ENCODE data around the gene NFKBIE. TPM values are rescaled to one million over a fixed set of nuclear protein-coding genes. Genes with fewer than 3 reads are reported as not detected.

Gene NFKBIE
- total and polyA plus RNA-seq, 8 donors = 2.5 to 16.9 (median 7.6) TPM

GRCh38 chr6:44235269-44235668 is 30.1 kb downstream of the NFKBIE start:
- H3K36me3 ChIP-seq = peaks cover 0 to 28% (median 5%) of the 10 kb centered on the region in 3 donors
- DNase-seq = no peak
- 66 to 69% methylated on average over 6 of the region's 6 CpGs for WGBS, 2 donors
- H3K9me3 ChIP-seq = no peaks in the 10 kb centered on the region
- no peak for TF ChIP-seq CTCF (IDR thresholded peaks at IDR 0.05)
- intact Hi-C loops (cut with DNase I) = loop anchor here in 1 of 3 donors (5.0 kb wide), 1 partner anchor 63 kb away; no protein-coding TSS in a partner anchor
- H3K27me3 ChIP-seq = no peaks in the 10 kb centered on the region
- peak overlapping the region in 3 of 4 donors; percentile 64 to 72 (median 66) for H3K27ac ChIP-seq
- H3K4me1 ChIP-seq = peaks cover 14 to 20% (median 18%) of the 10 kb centered on the region in 3 donors
- no peak overlapping the region for H3K4me3 ChIP-seq
- no peak for FAIRE-seq
- ATAC-seq = no peak

DNA sequence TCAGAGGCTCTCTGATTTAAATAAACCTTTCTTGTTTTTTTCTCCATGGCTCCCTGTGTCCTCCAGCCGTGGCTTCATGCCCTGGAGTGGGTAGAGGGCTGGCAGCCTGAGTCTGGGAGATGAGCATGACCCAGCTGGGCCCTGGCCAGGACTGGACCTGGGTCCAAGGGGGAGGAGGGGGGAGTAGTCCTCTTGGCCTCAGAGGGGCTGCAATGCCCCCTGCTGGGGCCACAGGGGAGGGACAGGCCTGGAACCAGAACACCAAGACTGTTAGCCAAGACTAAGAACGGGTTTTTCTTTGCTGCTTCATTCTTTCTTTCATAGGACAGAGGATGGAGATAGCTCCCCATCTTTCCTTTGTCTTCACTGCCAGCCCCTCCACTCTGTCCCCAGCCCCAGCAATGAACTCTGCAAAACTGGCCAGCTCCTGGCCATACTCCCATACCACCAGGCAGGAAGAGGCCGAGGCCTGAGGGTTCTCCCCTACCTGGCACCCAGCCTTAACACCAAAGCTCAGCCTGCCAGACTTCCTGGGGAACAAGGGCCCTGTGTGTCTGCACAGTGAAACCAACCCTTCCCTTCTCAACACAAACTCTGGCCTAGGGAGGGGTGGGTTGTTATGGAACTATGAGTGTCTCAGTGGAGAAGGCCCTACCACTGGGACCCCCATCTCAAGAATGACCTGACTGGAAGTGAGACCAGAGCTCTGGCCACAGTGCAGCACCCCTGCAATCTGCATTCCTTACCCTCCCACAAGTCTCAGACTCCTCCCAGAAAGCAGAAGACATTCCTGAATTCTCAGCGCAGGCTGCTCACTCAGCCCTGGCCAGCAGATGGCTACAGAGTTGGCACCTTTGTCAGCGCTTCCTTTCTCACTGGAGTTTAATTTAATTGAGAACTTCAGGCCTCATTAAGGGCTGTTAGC is 31.0 kb downstream of the NFKBIE start:
- no peak for FAIRE-seq
- TF ChIP-seq CTCF (IDR thresholded peaks at IDR 0.05) = peak in 3 of 4 donors; percentile 36 to 50 (median 48)

GRCh38 chr6:44233567-44234100 is 31.7 kb downstream of the NFKBIE start:
- WGBS, 2 donors = 78 to 81% methylated on average over 14 of the region's 14 CpGs

More for the DNA sequence above, 31.0 kb downstream of the NFKBIE start:
- peak in 3 of 4 donors; percentile 9 to 38 (median 30) for ATAC-seq
- H3K36me3 ChIP-seq = peaks cover 0 to 36% (median 5%) of the 10 kb centered on the region in 3 donors
- 32 to 40% methylated on average over 5 of the region's 5 CpGs for WGBS, 2 donors
- peak overlapping the region; percentile 42 to 72 (median 65) for H3K27ac ChIP-seq
- peaks cover 14 to 20% (median 18%) of the 10 kb centered on the region in 3 donors for H3K4me1 ChIP-seq
- DNase-seq = peak in 4 of 6 donors; percentile 53 to 87 (median 69)
- H3K9me3 ChIP-seq = no peaks in the 10 kb centered on the region
- H3K4me3 ChIP-seq = no peak overlapping the region
- intact Hi-C loops (cut with DNase I) = loop anchor here in 2 of 3 donors (5.0 kb wide), 1 partner anchor 62 kb away; no protein-coding TSS in a partner anchor
- no peaks in the 10 kb centered on the region for H3K27me3 ChIP-seq

More at GRCh38 chr6:44233567-44234100, 31.7 kb downstream of the NFKBIE start:
- H3K27ac ChIP-seq = peak overlapping the region; percentile 28 to 72 (median 54)
- H3K4me1 ChIP-seq = peaks cover 14 to 20% (median 18%) of the 10 kb centered on the region in 3 donors
- no peak overlapping the region for H3K4me3 ChIP-seq
- DNase-seq = peak in 1 of 6 donors; percentile 35
- H3K36me3 ChIP-seq = peaks cover 0 to 36% (median 5%) of the 10 kb centered on the region in 3 donors
- no peaks in the 10 kb centered on the region for H3K9me3 ChIP-seq
- no peak for FAIRE-seq
- no peaks in the 10 kb centered on the region for H3K27me3 ChIP-seq
- no peak for ATAC-seq
- intact Hi-C loops (cut with DNase I) = loop anchor here in 1 of 3 donors (5.0 kb wide), 1 partner anchor 61 kb away; no protein-coding TSS in a partner anchor
- no peak for TF ChIP-seq CTCF (IDR thresholded peaks at IDR 0.05)
